WI38 (cell line): Measurements from ENCODE around the gene YEATS2.

Experiments
- H3K4me3 ChIP-seq: 2 replicates; pipeline ENCODE4 v1.5.1; 2011; ENCODE audit warnings: low read depth, mild to moderate bottlenecking, control low read depth, low read length
- CTCF ChIP-seq: IDR thresholded peaks from 2 replicates; pipeline ENCODE4 v1.5.1; 2012; ENCODE audit warnings: low read depth, mild to moderate bottlenecking, control low read depth, low read length

YEATS2 gene

DNA sequence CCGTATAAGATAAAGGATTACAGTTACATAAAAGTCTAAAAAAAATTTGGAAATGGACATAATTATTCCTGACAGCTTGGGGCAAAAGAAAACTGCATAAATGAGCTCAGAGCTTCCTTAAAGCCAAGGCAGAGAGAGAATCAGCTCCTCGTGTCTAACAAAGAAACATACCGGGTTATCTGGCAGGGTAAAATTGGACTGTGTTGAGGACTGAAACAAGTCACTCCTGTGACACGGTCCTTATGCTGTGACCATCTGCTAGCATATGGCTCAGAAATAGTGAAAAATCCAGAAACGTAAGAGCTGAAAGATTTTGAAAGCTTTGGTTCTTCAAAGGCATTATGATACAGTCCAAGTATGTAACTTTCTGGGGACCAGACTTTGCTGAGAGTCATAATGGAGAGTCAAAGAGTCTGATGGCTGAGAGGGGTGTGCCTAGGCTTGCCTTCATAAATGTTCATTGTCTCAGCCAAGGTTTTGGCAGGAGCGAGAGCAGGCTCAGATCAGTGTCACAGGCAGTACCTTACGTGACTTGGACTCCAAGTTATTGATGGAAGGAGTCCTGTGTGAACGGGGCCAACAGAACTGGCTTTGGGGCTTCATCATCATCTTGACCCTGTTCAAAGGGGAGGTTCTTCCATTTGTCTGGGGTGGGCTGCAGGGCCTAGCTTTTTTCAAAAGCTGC is 115.3 kb downstream of the YEATS2 start:
- TF ChIP-seq CTCF, result no peak
- no peak overlapping the region for H3K4me3 ChIP-seq

DNA sequence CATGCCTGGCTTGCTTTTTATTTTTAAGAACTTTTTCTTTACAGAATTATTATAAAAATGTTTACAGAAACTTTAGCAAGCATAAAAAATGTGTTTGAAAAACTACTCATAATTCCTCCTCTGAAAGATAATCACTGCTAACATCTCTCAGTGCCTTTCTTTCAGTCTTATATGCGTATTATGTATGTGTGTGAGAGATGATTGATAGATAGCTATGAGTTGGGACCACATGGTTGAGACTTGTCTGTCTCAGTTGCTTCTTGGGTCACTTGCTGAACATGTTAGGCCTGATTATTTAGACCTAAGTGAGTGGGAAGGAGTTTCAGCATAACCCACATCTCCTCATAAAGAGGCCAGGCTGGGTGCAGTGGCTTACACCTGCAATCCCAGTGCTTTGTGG is 116.6 kb downstream of the YEATS2 start:
- no peak for TF ChIP-seq CTCF
- H3K4me3 ChIP-seq, result no peak overlapping the region

GRCh38 chr3:183815563-183815940 is 118.0 kb downstream of the YEATS2 start:
- no peak overlapping the region for H3K4me3 ChIP-seq
- no peak for TF ChIP-seq CTCF

DNA sequence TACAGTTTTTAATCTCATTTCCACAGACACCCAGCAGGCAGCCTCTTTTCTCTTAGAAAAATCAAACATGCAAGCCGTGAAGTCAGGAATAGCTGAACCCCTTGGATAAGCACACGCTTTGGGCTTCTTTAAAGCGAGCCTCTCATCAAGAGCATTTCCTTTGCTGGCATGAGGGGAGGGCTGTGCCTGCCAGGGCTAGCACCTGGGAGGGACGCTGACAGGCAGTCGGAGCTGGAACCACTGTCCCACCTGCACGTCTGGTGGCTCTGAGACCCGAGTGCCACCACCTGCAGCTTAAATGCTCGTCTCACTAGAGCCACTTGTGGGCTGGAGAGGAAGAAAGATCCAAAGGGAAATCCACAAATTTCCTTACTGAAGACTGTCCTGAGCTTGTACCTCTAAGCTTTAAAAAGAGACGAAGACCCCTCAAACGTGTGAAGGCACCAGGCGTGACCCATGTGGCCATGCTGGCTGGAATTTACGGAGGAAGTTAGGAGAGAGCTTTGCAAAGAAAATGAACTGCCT is 118.4 kb downstream of the YEATS2 start:
- TF ChIP-seq CTCF, result no peak
- H3K4me3 ChIP-seq, result no peak overlapping the region

GRCh38 chr3:183816681-183817510 is 119.3 kb downstream of the YEATS2 start:
- no peak overlapping the region for H3K4me3 ChIP-seq
- no peak for TF ChIP-seq CTCF

- TF ChIP-seq CTCF, result no peak
- H3K4me3 ChIP-seq, result no peak overlapping the region
Measured at GRCh38 chr3:183817639-183818038, 120.0 kb downstream of the YEATS2 start.

- no peak for TF ChIP-seq CTCF
Measured at GRCh38 chr3:183818041-183818620, 120.5 kb downstream of the YEATS2 start.

More at GRCh38 chr3:183818041-183818620, 120.5 kb downstream of the YEATS2 start:
- H3K4me3 ChIP-seq, result no peak overlapping the region
